Progenitor cell of endocrine pancreas (in vitro differentiated cells): ENCODE data around the gene ZNF566. TPM values are rescaled to one million over a fixed set of nuclear protein-coding genes. Genes with fewer than 3 reads are reported as not detected.
"Not testable (repeated sequence)": the region's sequence is repeated elsewhere in the genome, so short reads cannot be mapped to it uniquely, and the experiment has no call there.

Experiments used
- DNase-seq: peaks from one replicate; pipeline ENCODE4 v3.0.0; 2021; ENCODE audit warnings: low spot score; ENCODE audit not compliant: unreplicated experiment
- H3K27ac Mint-ChIP-seq: 2 replicates; pipeline ENCODE4 v1.8.0; 2021; ENCODE audit warnings: mild to moderate bottlenecking, moderate library complexity, mixed read lengths
- H3K27me3 Mint-ChIP-seq: 2 replicates; pipeline ENCODE4 v1.8.0; 2021; ENCODE audit warnings: mixed read lengths
- H3K36me3 Mint-ChIP-seq: 2 replicates; pipeline ENCODE4 v1.8.0; 2022; ENCODE audit warnings: mixed read lengths; ENCODE audit not compliant: insufficient read depth
- H3K4me1 Mint-ChIP-seq: 2 replicates; pipeline ENCODE4 v1.8.0; 2021; ENCODE audit warnings: low read depth, mixed read lengths
- H3K4me3 Mint-ChIP-seq: 2 replicates; pipeline ENCODE4 v1.8.0; 2021; ENCODE audit warnings: low read depth, mild to moderate bottlenecking, moderate library complexity, mixed read lengths
- H3K9me3 Mint-ChIP-seq: 2 replicates; pipeline ENCODE4 v1.8.0; 2021; ENCODE audit warnings: low read depth, mixed read lengths
- total RNA-seq: library from RNA; stranded (reverse); gene quantifications from 2 replicates; pipeline ENCODE4 v1.2.1, GENCODE V29; 2021
- TF ChIP-seq, protein P1 (sequence below): fragments of 200-600 bp; sonication (generic); IDR thresholded peaks from one replicate; pipeline ENCODE4 v1.5.0; 2021; ENCODE audit warnings: antibody characterized with exemption, mild to moderate bottlenecking; ENCODE audit not compliant: unreplicated experiment

ZNF566 gene
- total RNA-seq, 1 donor from 2014 or later, result 23.2 TPM

DNA sequence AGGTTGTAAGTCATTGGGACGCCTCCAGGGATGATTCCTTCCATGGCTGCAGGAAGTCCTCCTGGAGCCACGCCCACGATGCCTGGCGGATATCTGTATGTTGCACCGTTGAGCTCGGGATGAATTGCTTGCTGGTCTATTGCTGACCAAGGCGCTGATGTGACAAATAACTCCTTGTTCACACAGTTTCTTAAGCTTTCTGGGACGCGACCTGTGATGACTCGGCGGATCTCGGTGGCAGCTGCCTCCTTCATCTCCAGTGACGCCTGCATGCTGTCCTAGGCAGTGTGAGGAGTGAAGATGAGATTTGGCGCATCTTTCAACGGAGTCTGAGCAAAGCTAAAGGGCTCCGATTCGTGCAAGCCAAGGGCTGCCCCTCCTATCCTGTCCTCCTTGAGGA, 7.6 kb upstream of the ZNF566 start:
- no peak for DNase-seq
- Mint-ChIP-seq H3K27ac (no peak overlapping the region), H3K27me3 (no peaks in the 10 kb centered on the region), H3K9me3 (peaks cover 22% of the 10 kb centered on the region), H3K4me1 (no peaks in the 10 kb centered on the region), H3K36me3 (peaks cover 4% of the 10 kb centered on the region), H3K4me3 (no peak overlapping the region)
- TF ChIP-seq, protein P1, sequence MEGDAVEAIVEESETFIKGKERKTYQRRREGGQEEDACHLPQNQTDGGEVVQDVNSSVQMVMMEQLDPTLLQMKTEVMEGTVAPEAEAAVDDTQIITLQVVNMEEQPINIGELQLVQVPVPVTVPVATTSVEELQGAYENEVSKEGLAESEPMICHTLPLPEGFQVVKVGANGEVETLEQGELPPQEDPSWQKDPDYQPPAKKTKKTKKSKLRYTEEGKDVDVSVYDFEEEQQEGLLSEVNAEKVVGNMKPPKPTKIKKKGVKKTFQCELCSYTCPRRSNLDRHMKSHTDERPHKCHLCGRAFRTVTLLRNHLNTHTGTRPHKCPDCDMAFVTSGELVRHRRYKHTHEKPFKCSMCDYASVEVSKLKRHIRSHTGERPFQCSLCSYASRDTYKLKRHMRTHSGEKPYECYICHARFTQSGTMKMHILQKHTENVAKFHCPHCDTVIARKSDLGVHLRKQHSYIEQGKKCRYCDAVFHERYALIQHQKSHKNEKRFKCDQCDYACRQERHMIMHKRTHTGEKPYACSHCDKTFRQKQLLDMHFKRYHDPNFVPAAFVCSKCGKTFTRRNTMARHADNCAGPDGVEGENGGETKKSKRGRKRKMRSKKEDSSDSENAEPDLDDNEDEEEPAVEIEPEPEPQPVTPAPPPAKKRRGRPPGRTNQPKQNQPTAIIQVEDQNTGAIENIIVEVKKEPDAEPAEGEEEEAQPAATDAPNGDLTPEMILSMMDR, result no peak

DNA sequence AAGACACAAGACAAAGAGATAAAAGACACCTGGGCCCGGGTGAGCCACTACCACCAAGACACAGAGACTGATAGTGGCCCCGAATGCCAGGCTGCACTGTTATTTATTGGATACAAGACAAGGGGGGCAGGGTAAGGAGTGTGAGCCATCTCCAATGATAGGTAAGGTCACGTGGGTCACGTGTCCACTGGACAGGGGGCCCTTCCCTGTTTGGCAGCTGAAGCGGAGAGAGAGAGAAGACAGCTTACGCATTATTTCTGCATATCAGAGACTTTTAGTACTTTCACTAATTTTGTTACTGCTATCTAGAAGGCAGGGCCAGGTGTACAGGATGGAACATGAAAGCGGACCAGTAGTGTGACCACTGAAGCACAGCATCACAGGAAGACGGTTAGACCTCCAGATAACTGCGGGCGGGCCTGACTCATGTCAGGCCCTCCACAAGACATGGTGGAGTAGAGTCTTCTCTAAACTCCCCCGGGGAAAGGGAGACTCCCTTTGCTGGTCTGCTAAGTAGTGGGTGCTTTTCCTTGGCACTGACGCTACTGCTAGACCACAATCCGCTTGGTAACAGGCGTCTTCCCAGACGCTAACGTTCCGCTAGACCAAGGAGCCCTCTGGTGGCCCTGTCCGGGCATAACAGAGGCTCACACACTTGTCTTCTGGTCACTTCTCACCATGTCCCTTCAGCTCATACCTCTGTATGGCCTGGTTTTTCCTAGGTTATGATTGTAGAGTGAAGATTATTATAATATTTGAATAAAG, 3.5 kb upstream of the ZNF566 start:
- not testable (repeated sequence) for H3K36me3 Mint-ChIP-seq, H3K27me3 Mint-ChIP-seq, H3K4me1 Mint-ChIP-seq, H3K4me3 Mint-ChIP-seq, DNase-seq
- H3K27ac Mint-ChIP-seq, result peak overlapping the region; percentile 50
- TF ChIP-seq, protein P1, result peak; percentile 50
- H3K9me3 Mint-ChIP-seq, result peaks cover 17% of the 10 kb centered on the region

GRCh38 chr19:36490846-36491245, 1.5 kb upstream of the ZNF566 start:
- H3K9me3 Mint-ChIP-seq, H3K4me3 Mint-ChIP-seq, DNase-seq, H3K27ac Mint-ChIP-seq, H3K27me3 Mint-ChIP-seq: not testable (repeated sequence)
- H3K36me3 Mint-ChIP-seq, result peaks cover 12% of the 10 kb centered on the region
- peaks cover 12% of the 10 kb centered on the region for H3K4me1 Mint-ChIP-seq

DNA sequence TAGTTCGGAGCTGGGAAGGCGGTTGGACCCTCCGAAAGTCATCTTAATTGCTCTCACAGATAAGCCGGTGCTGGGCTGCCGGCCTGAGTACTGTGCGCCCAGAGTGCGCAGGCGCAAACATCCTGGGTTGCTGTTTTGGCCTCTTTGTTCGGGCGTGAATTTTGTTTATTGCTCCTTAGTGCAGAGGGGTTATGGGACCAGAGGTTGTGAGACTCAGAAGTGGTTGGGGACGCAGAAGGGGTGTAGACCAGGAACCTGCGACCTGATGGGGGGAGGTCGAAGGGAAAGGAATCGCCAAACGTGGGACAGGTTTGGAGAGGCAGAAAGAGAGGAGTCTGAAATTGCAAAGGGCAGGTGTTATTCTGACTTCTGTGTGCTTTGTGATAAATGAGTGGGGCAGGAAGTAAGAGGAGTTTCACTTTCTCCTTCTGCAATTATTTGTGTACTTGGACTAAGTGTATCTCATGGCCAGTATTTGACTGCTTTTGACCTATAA, 607 bp upstream of the ZNF566 start:
- TF ChIP-seq, protein P1, result no peak
- peaks cover 13% of the 10 kb centered on the region for H3K36me3 Mint-ChIP-seq
- peaks cover 12% of the 10 kb centered on the region for H3K4me1 Mint-ChIP-seq
- no peak for DNase-seq
- H3K4me3 Mint-ChIP-seq, result peak overlapping the region; percentile 98
- peaks cover 9% of the 10 kb centered on the region for H3K9me3 Mint-ChIP-seq
- peak overlapping the region; percentile 100 for H3K27ac Mint-ChIP-seq
- no peaks in the 10 kb centered on the region for H3K27me3 Mint-ChIP-seq

DNA sequence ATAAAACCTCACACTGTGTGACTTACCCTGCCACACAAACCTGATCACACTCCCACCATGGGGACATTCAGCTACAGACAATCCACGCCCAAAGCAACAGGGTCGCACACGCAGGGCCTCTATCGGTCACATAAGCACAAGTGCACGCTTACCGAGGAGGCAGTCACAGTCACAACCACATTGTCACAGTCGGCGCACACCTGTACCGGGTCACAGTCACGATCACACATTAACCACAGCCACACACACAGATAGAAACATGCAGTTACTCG, 579 bp downstream of the ZNF566 start:
- Mint-ChIP-seq H3K27ac (peak overlapping the region; percentile 100), H3K9me3 (peaks cover 9% of the 10 kb centered on the region), H3K36me3 (peaks cover 15% of the 10 kb centered on the region), H3K27me3 (no peaks in the 10 kb centered on the region), H3K4me1 (peaks cover 12% of the 10 kb centered on the region), H3K4me3 (peak overlapping the region; percentile 98)
- TF ChIP-seq, protein P1, result peak; percentile 8
- DNase-seq, result no peak
